Hematopoietic multipotent progenitor cell treated with erythropoietin and hydrocortisone succinate and interleukin-3 and kit ligand, for 15 days (in vitro differentiated cells): ENCODE results near the gene SSC4D.
A peak's percentile ranks its signal among the peaks of the same experiment; 100 is the strongest.
"Not testable (repeated sequence)": the region's sequence is repeated elsewhere in the genome, so short reads cannot be mapped to it uniquely, and the experiment has no call there.

Source experiments
- DNase-seq: peaks from one replicate; pipeline ENCODE4 v3.0.0-alpha.2; 2015; ENCODE audit warnings: low spot score

SSC4D gene

GRCh38 chr7:76383089-76383944 lies 26.2 kb downstream of the SSC4D start:
- DNase-seq = no peak

DNA sequence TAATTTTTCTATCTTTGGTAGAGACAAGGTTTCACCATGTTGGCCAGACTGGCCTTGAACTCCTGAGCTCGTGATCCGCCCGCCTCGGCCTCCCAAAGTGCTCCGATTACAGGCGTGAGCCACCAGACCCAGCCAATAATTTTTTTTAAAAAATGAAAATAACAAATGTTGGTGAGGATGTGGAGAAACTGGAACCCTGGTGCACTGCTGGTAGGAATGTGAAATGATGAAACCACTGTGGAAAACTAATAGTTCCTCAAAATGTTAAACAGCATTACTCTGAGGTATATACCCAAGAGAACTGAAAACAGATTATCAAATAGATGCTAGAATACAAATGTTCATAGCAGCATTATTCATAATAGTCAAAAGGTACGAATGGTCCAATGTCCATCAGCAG lies 27.7 kb downstream of the SSC4D start:
- no peak for DNase-seq

- no peak for DNase-seq
These were observed 28.9 kb downstream of the SSC4D start for GRCh38 chr7:76380623-76380966.

- no peak for DNase-seq
These were observed 32.1 kb downstream of the SSC4D start for GRCh38 chr7:76377186-76377918.

DNA sequence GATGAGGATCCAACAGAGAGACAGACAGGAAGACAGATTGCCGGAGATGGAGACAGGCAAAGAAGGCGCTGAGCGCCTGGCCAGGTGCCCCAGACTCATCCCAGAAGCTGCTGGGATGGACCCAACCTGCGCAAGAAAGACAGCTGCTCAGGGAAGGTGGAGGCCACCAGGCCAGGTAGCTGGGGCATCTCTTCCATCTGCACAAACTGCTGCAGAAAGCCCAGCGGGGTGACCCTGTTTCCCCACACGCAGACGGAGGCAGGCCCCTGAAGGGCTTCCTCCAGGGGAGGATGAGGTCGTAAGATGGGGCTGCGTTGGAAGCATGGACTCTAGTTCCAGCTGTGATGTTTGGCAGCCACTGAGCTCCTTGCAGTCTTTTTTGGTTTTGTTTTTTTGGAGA lies 34.2 kb downstream of the SSC4D start:
- DNase-seq = no peak

DNA sequence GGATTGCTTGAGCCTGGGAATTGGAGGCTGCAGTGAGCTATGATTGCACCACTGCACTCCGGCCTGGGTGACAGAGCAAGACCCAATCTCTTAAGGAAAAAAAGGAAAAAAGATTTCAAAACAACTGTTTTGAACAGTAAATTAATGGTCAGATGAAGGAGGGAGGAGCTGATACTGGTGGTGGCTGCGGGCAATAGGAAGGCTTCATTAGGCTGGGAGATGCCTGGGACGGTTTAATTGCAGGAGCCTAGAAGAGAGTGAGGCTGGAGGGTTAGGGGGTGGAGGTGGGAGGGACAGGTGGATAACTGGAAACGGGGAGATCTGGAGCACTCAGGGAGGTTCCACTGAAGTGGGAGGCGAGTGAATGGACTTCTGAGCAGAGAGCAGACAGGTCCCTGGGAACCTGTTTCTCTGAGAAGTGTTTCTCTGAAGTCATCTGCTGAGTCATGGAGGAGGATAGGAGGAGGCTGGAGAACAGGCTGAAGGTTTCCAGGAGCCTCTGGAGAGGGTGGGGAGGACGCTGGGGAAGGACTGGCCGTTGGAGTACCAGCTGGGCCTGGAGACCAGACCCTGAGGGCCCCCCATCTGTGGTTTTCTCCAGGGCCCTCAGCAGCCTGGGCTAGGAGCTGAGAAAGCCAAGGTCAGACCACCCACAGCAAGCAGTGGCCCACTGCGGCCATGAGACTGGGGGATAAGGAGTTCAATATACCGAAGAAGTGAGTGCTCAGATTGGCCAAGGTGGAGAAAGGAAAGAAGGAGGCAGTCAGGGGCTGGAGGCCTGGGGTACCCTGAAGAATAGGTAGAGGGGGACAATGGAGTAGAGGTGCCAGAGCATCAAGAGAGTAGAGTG lies 36.3 kb downstream of the SSC4D start:
- DNase-seq = peak; percentile 79

DNA sequence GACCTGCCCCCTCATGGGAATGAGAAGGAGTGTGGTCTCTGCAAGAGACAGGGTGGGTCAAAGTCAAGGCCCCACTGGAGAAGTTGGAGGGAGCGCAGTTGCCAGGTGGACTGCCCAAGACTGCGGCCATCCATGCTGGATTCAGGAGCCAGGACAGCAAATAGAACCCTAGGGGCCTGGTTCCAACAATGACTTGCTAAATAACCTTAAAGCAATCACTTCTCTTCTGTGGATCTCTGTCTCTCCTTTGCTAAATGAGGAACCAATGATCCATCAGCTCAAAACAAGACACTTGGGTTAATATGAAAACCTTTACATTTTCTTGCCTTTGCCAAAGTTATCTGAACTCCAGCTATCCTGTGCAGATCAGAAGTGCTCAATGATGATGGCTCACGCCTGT lies 38.1 kb downstream of the SSC4D start:
- DNase-seq = no peak

GRCh38 chr7:76369018-76369417 lies 40.5 kb downstream of the SSC4D start:
- DNase-seq = no peak

GRCh38 chr7:76368190-76368589 lies 41.3 kb downstream of the SSC4D start:
- DNase-seq = no peak

DNA sequence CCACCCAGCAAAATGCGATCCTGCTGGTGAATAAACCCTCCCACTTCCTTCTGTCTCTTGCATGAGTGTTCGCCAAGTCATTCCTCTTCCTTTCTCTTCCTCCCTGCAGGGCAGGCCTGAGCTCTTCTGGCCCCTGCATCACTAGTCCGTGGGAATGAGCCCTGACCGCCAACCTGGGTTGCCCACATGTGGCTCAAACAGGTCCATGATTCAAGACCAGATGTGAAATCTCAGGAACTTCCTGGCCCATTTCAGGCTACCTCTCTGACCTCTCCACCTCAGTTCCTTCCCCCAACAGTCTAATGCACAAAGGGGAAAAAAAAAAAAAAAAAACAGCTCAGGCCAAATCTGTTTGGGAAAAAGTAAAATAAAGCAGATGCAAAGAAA lies 45.3 kb downstream of the SSC4D start:
- DNase-seq = no peak

DNA sequence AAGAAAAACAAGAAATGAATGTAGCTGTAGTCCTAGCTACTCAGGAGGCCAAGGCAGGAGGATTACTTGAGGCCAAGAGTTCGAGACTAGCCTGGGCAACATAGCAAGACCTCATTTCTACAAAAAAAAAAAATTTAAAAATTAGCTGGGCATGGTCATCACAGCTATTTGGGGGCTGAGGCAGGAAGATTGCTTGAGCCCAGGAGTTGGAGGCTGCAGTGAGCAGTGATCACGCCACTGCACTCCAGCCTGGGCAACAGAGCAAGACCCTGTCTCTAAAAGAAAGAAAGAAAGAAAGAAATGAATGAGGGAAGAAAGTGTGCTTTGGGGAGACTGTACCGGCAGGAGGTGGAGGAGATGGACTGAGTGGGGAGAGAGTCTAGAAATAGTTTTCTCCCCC lies 45.7 kb downstream of the SSC4D start:
- DNase-seq = not testable (repeated sequence)

DNA sequence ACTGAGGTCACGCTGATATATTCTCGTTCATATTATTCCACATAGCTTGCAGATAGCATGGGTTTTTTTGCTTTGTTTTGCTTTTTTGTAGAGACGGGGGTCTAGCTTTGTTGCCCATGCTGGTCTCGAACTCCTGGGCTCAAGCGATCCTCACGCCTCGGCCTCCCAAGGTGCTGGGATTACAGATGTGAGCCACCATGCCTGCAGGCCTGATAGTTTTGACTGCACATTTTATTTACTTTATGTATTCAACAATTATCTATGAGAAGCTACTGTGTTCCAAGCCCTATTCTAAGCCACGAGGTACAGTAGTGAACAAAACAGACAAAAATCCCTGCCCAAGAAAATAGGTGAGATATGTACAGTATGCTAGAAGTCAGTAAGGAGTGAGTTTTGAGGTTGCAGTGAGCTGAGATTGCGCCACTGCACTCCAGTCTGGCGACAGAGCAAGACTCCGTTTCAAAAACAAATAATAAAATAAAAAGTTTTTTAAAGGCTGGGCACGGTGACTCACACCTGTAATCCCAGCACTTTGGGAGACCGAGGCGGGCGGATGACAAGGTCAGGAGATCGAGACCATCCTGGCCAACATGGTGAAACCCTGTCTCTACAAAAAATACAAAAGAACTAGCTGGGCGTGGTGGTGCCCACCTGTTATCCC lies 49.4 kb downstream of the SSC4D start:
- DNase-seq = no peak

DNA sequence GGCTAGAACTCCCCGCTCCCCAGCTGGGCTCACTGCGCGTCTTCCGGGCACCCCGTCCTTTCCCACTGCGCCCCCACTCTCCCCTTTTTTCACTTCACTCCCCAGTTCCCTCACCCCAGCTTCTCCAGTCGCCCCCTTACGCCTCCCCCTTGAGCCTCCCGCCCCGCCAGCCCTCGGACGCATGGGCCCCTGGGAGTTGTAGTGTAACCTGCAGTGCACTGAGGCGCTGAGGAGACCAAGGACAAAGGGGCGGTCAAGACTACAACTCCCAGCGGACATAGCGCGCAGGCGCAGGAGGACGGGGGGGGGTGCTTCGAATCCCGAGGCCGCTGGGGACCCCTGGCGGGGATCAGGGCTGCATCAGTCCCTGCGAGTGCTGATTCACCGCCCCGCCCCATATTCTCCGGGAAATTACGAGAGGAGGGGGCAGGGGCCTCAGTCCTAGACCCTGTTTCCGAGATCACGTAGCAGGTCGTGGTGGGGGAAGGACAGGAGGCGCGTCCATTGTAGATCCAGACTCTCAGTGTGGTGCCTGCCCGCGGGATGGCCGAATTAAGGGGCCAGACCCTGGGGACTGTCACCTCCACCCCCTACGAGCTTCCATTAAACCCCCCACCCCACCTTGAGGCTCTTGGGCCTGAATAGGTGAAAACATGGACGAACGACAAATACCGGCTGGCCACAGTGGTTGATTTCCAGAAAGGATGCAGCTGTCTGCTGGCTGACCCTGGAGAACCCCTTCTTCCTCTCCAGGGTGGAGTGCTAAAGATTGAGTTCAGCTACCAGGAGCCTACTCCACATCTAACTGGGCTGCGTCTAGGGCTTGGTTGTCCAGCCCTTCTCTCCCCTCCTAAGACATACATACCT lies 50.2 kb downstream of the SSC4D start:
- DNase-seq = peak; percentile 97

GRCh38 chr7:76358481-76359110 lies 50.9 kb downstream of the SSC4D start, which contains the start of gene YWHAG:
YWHAG (minus strand) TSS chr7:76358991; CDS start chr7:76358808, 183 bp downstream.
- peak; percentile 90 for DNase-seq

- peak; percentile 38 for DNase-seq
These were observed 51.5 kb downstream of the SSC4D start for GRCh38 chr7:76358011-76358480.

GRCh38 chr7:76357475-76358010 lies 52.0 kb downstream of the SSC4D start:
- peak; percentile 30 for DNase-seq

- peak; percentile 43 for DNase-seq
These were observed 52.7 kb downstream of the SSC4D start for GRCh38 chr7:76356823-76357222.

- no peak for DNase-seq
These were observed 53.4 kb downstream of the SSC4D start for GRCh38 chr7:76356115-76356514.

DNA sequence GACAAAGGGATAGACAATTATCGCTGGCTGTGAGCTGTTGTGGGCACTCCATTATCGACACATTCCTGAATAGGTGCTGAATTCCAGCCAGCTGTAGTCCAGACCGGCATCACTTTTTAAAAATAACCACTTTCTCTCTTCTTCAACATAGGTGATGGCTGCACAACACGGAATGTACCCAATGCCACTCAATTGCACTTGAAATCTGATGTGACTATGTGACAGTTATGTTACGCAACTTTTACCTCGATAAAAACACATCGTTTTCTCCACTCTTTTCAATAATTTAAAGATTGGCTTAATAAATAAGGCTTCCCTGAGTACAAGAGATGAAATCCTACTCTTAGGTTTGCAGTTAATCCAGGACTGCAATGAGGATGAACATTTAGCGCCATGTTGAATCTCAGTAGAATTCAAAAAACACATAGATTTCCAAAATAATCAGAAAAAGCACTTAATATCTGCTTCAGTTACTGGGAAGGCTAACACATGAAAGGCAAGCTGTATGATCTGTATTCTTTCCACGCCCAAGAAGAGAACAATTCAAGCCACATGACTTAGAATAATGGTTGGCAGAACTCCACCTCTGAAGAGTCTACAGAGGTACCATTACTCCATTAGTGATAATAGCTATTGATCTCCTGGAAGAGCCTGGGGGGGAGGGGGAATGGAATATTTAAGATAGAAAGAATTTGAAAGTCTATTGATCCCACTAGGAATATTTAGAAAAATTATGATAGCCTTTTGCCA lies 54.3 kb downstream of the SSC4D start:
- DNase-seq = no peak
